CD8-positive, alpha-beta memory T cell (primary cell): Measurements from ENCODE around the gene TTC4. TPM values are rescaled to one million over a fixed set of nuclear protein-coding genes. Genes with fewer than 3 reads are reported as not detected.
A peak's percentile ranks its signal among the peaks of the same experiment; 100 is the strongest.

Experiments used
- CTCF ChIA-PET: fragments of 350-600 bp; sonication (Branson Sonifier 250); formaldehyde crosslinking; loops from one replicate; lab custom pipeline; 2021; ENCODE audit warnings: antibody characterized with exemption; lab: Charles Lee
- POLR2A ChIA-PET: fragments of 350-600 bp; sonication (Branson Sonifier 250); formaldehyde crosslinking; loops from one replicate; lab custom pipeline; 2021; ENCODE audit warnings: antibody characterized with exemption; lab: Charles Lee
- DNase-seq, 5 donors: peaks; one replicate each; pipeline versions ENCODE4 v3.0.0 to v3.0.0-alpha.2; 2020 to 2022; ENCODE audit warnings: mixed read lengths in 1 of 5
- H3K27ac ChIP-seq: one replicate; pipeline ENCODE4 v1.7.0; 2013; ENCODE audit warnings: low read depth, mild to moderate bottlenecking, low read length, moderate library complexity
- H3K27me3 ChIP-seq: 2 replicates; pipeline ENCODE4 v1.7.0; 2013; ENCODE audit warnings: low read length, mild to moderate bottlenecking; ENCODE audit not compliant: insufficient read depth, poor library complexity, severe bottlenecking
- H3K36me3 ChIP-seq: 2 replicates; pipeline ENCODE4 v1.7.0; 2013; ENCODE audit warnings: mild to moderate bottlenecking, low read length, moderate library complexity; ENCODE audit not compliant: insufficient read depth
- H3K4me1 ChIP-seq: 2 replicates; pipeline ENCODE4 v1.7.0; 2013; ENCODE audit warnings: mild to moderate bottlenecking, low read length, moderate library complexity; ENCODE audit not compliant: insufficient read depth
- H3K4me3 ChIP-seq: 2 replicates; pipeline ENCODE4 v1.7.0; 2013; ENCODE audit warnings: mild to moderate bottlenecking, low read length
- H3K9me3 ChIP-seq: 2 replicates; pipeline ENCODE4 v1.7.0; 2013; ENCODE audit warnings: mild to moderate bottlenecking, low read length
- H3K27ac Mint-ChIP-seq, 8 donors: one replicate each; pipeline ENCODE4 v1.8.0; 2020 to 2021; ENCODE audit warnings: mixed read lengths in 8 of 8, mild to moderate bottlenecking in 6 of 8, inconsistent platforms in 3 of 8, moderate library complexity in 3 of 8
- H3K27me3 Mint-ChIP-seq, 2 donors: one replicate each; pipeline ENCODE4 v1.8.0; 2020 to 2021; ENCODE audit warnings: mixed read lengths in 2 of 2, mild to moderate bottlenecking in 1 of 2, moderate library complexity in 1 of 2
- H3K36me3 Mint-ChIP-seq, 3 donors: one replicate each; pipeline ENCODE4 v1.8.0; 2020 to 2021; ENCODE audit warnings: mixed read lengths in 3 of 3, inconsistent platforms in 1 of 3, mild to moderate bottlenecking in 1 of 3
- H3K4me1 Mint-ChIP-seq, 3 donors: one replicate each; pipeline ENCODE4 v1.8.0; 2020 to 2021; ENCODE audit warnings: mixed read lengths in 3 of 3, inconsistent platforms in 1 of 3, mild to moderate bottlenecking in 1 of 3
- H3K4me3 Mint-ChIP-seq, 7 donors: one replicate each; pipeline ENCODE4 v1.8.0; 2020 to 2021; ENCODE audit warnings: mixed read lengths in 7 of 7, mild to moderate bottlenecking in 6 of 7, moderate library complexity in 4 of 7, inconsistent platforms in 2 of 7
- H3K9me3 Mint-ChIP-seq, 5 donors: one replicate each; pipeline ENCODE4 v1.8.0; 2020 to 2022; ENCODE audit warnings: mixed read lengths in 5 of 5, mild to moderate bottlenecking in 3 of 5, moderate library complexity in 2 of 5, inconsistent platforms in 1 of 5
- polyA plus RNA-seq: library from polyadenylated mRNA; unstranded; fragments of 300-500 nt; fragmentation: Illumina TruSeq; gene quantifications from one replicate; pipeline ENCODE4 v1.2.3, GENCODE V29; 2021
- total RNA-seq, 2 experiments: library from RNA; stranded (reverse); gene quantifications; one replicate each; pipeline ENCODE4 v1.2.3, GENCODE V29; 2021

The TTC4 gene
- total and polyA plus RNA-seq, 3 experiments from 2014 or later = 23.8 to 47.5 (median 47.0) TPM

- H3K9me3 Mint-ChIP-seq = no peaks in the 10 kb centered on the region
These were observed 38.4 kb downstream of the TTC4 start for GRCh38 chr1:54754045-54754444.

GRCh38 chr1:54754486-54755285, 39.0 kb downstream of the TTC4 start:
- H3K4me1 ChIP-seq = no peaks in the 10 kb centered on the region
- no peak for DNase-seq
- no peaks in the 10 kb centered on the region for H3K9me3 ChIP-seq
- peaks cover 0 to 2% of the 10 kb centered on the region in 2 donors for H3K27me3 Mint-ChIP-seq
- H3K4me1 Mint-ChIP-seq = peaks cover 0 to 9% (median 2%) of the 10 kb centered on the region in 3 donors
- H3K4me3 Mint-ChIP-seq = no peak overlapping the region
- ChIA-PET POLR2A (no interaction called here), CTCF (no interaction called here)
- H3K27me3 ChIP-seq = no peaks in the 10 kb centered on the region
- H3K27ac Mint-ChIP-seq = no peak overlapping the region
- H3K36me3 Mint-ChIP-seq = peaks cover 0 to 37% (median 6%) of the 10 kb centered on the region in 3 donors
- H3K9me3 Mint-ChIP-seq = no peaks in the 10 kb centered on the region
- no peak overlapping the region for H3K4me3 ChIP-seq
- no peaks in the 10 kb centered on the region for H3K36me3 ChIP-seq
- H3K27ac ChIP-seq = no peak overlapping the region

More at GRCh38 chr1:54754045-54754444, 38.4 kb downstream of the TTC4 start:
- H3K27me3 Mint-ChIP-seq = peaks cover 0 to 2% of the 10 kb centered on the region in 2 donors
- ChIA-PET POLR2A (no interaction called here), CTCF (no interaction called here)
- peaks cover 0 to 33% (median 6%) of the 10 kb centered on the region in 3 donors for H3K36me3 Mint-ChIP-seq
- DNase-seq = no peak
- peaks cover 0 to 9% (median 2%) of the 10 kb centered on the region in 3 donors for H3K4me1 Mint-ChIP-seq
- Histone ChIP-seq H3K36me3 (no peaks in the 10 kb centered on the region), H3K27ac (no peak overlapping the region), H3K4me1 (no peaks in the 10 kb centered on the region), H3K27me3 (no peaks in the 10 kb centered on the region), H3K9me3 (no peaks in the 10 kb centered on the region), H3K4me3 (no peak overlapping the region)
- H3K4me3 Mint-ChIP-seq = no peak overlapping the region
- H3K27ac Mint-ChIP-seq = no peak overlapping the region

- no peak for DNase-seq
- Mint-ChIP-seq H3K36me3 (peaks cover 0 to 37% (median 6%) of the 10 kb centered on the region in 3 donors), H3K27ac (no peak overlapping the region), H3K9me3 (no peaks in the 10 kb centered on the region), H3K4me1 (peaks cover 2 to 11% (median 3%) of the 10 kb centered on the region in 3 donors), H3K27me3 (peaks cover 0 to 2% of the 10 kb centered on the region in 2 donors), H3K4me3 (no peak overlapping the region)
- no peaks in the 10 kb centered on the region for H3K36me3 ChIP-seq
- no peak overlapping the region for H3K4me3 ChIP-seq
- no peaks in the 10 kb centered on the region for H3K9me3 ChIP-seq
- ChIA-PET POLR2A (no interaction called here), CTCF (no interaction called here)
- H3K27me3 ChIP-seq = no peaks in the 10 kb centered on the region
- H3K4me1 ChIP-seq = no peaks in the 10 kb centered on the region
- H3K27ac ChIP-seq = no peak overlapping the region
These were observed 42.2 kb downstream of the TTC4 start for GRCh38 chr1:54757833-54758232.

DNA sequence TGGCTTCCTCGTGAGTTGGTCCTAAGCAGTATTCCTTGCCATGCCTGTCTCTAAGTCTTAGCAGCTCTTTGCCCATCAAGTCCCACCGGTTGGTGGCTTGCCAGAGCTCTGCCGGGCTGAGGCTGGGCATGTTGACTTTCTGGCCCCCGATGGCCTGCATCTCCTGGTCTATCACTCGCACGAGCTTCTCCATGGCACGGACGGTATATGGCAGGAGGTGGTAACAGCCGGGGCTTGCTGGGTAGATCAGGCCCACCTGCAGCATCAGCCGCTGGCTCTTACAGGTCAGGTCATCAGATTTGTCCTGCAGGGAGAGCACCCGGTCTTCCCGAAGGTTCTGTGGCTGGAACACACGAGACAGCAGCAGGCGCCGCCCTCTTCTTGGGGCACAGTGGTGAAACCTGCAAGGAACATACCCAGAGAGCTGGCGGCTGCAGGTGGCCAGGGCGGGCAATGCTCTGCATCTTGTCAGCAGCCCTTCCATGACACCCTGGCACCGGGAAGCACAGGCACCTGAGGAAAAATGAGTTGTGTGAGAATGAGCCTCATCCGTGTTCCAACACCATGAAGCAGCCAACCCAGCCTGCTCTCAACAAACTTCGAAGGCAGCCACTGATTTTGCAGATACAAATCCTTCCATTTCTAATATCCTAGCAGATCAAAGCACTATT, 43.2 kb downstream of the TTC4 start:
- Histone ChIP-seq H3K4me1 (peaks cover 6% of the 10 kb centered on the region), H3K36me3 (no peaks in the 10 kb centered on the region), H3K9me3 (no peaks in the 10 kb centered on the region), H3K27ac (no peak overlapping the region), H3K27me3 (no peaks in the 10 kb centered on the region), H3K4me3 (no peak overlapping the region)
- no peak for DNase-seq
- H3K27ac Mint-ChIP-seq = no peak overlapping the region
- ChIA-PET POLR2A (no interaction called here), CTCF (interaction anchor here (1.3 kb wide), 1 partner anchor 42 kb away, joined by 4 read pairs; the partner anchor contains the start of gene TTC22)
- peaks cover 0 to 37% (median 6%) of the 10 kb centered on the region in 3 donors for H3K36me3 Mint-ChIP-seq
- H3K4me1 Mint-ChIP-seq = peaks cover 9 to 21% (median 11%) of the 10 kb centered on the region in 3 donors
- H3K27me3 Mint-ChIP-seq = peaks cover 0 to 2% of the 10 kb centered on the region in 2 donors
- no peak overlapping the region for H3K4me3 Mint-ChIP-seq
- H3K9me3 Mint-ChIP-seq = no peaks in the 10 kb centered on the region

DNA sequence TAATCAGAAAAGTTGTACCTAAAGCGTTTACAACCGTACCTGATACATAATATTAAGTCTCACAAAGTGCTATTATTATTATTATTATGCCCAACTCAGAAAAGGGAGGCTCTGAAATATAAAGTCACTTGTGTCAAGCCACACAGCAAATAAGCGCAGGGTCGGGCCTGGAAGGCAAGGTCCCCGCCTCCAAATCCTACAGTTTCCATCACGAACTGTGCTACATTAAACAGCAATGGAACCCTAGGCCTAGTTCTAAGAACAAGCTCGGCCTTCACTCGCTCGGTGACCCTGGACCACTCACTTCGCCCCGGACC, 48.1 kb downstream of the TTC4 start:
- Mint-ChIP-seq H3K27me3 (no peaks in the 10 kb centered on the region), H3K4me1 (peaks cover 16 to 22% (median 21%) of the 10 kb centered on the region in 3 donors), H3K36me3 (peaks cover 0 to 8% (median 0%) of the 10 kb centered on the region in 3 donors), H3K4me3 (peak overlapping the region; percentile 92 to 96 (median 94)), H3K27ac (peak overlapping the region; percentile 44 to 97 (median 92)), H3K9me3 (no peaks in the 10 kb centered on the region)
- DNase-seq = no peak
- ChIA-PET CTCF (no interaction called here), POLR2A (no interaction called here)
- peaks cover 10% of the 10 kb centered on the region for H3K4me1 ChIP-seq
- no peaks in the 10 kb centered on the region for H3K36me3 ChIP-seq
- H3K27me3 ChIP-seq = no peaks in the 10 kb centered on the region
- H3K4me3 ChIP-seq = peak overlapping the region; percentile 72
- peak overlapping the region; percentile 55 for H3K27ac ChIP-seq
- no peaks in the 10 kb centered on the region for H3K9me3 ChIP-seq

- H3K27me3 Mint-ChIP-seq = no peaks in the 10 kb centered on the region
- ChIA-PET CTCF (interaction anchor here (1.1 kb wide), 1 partner anchor 37 kb away, joined by 7 read pairs; the partner anchor contains the start of gene TTC22), POLR2A (interaction anchor here (1.0 kb wide), 1 partner anchor 35 kb away, joined by 4 read pairs; no protein-coding TSS in a partner anchor)
- Histone ChIP-seq H3K9me3 (no peaks in the 10 kb centered on the region), H3K4me3 (peak within 1 kb of the TSS; percentile 72), H3K4me1 (peaks cover 10% of the 10 kb centered on the region), H3K27me3 (no peaks in the 10 kb centered on the region), H3K36me3 (no peaks in the 10 kb centered on the region), H3K27ac (peak within 1 kb of the TSS; percentile 55)
- no peaks in the 10 kb centered on the region for H3K9me3 Mint-ChIP-seq
- peak; percentile 95 to 98 (median 96) for DNase-seq
- peak within 1 kb of the TSS; percentile 92 to 96 (median 94) for H3K4me3 Mint-ChIP-seq
- H3K27ac Mint-ChIP-seq = peak within 1 kb of the TSS; percentile 79 to 97 (median 92)
- H3K4me1 Mint-ChIP-seq = peaks cover 16 to 22% (median 21%) of the 10 kb centered on the region in 3 donors
- peaks cover 0 to 4% (median 0%) of the 10 kb centered on the region in 3 donors for H3K36me3 Mint-ChIP-seq
These were observed 48.7 kb downstream of the TTC4 start, which contains the start of gene PARS2 for GRCh38 chr1:54764133-54764921. TSS of gene PARS2 (minus strand) at chr1:54764523. CDS start at chr1:54759161, 5,362 bp downstream.

GRCh38 chr1:54764922-54765561, 49.4 kb downstream of the TTC4 start:
- POLR2A ChIA-PET = interaction anchor here (1.0 kb wide), 1 partner anchor 35 kb away, joined by 4 read pairs; no protein-coding TSS in a partner anchor
- peaks cover 16 to 22% (median 21%) of the 10 kb centered on the region in 3 donors for H3K4me1 Mint-ChIP-seq
- H3K4me1 ChIP-seq = peaks cover 10% of the 10 kb centered on the region
- H3K36me3 ChIP-seq = no peaks in the 10 kb centered on the region
- H3K4me3 Mint-ChIP-seq = peak overlapping the region; percentile 92 to 96 (median 94)
- peak overlapping the region; percentile 79 to 97 (median 92) for H3K27ac Mint-ChIP-seq
- CTCF ChIA-PET = interaction anchor here (0.6 to 1.1 kb wide), 2 partner anchors 26 to 36 kb away, joined by 3 to 7 read pairs; partner anchors contain the start of gene TTC22
- H3K4me3 ChIP-seq = peak overlapping the region; percentile 54
- DNase-seq = no peak
- H3K27me3 Mint-ChIP-seq = no peaks in the 10 kb centered on the region
- H3K27me3 ChIP-seq = no peaks in the 10 kb centered on the region
- no peaks in the 10 kb centered on the region for H3K9me3 Mint-ChIP-seq
- no peaks in the 10 kb centered on the region for H3K9me3 ChIP-seq
- peak overlapping the region; percentile 48 for H3K27ac ChIP-seq
- H3K36me3 Mint-ChIP-seq = peaks cover 0 to 2% (median 0%) of the 10 kb centered on the region in 3 donors
